ENCODE results near the gene ALS2CL.
"Not testable (repeated sequence)": the region's sequence is repeated elsewhere in the genome, so short reads cannot be mapped to it uniquely, and the experiment has no call there.

Gene ALS2CL, protein sequence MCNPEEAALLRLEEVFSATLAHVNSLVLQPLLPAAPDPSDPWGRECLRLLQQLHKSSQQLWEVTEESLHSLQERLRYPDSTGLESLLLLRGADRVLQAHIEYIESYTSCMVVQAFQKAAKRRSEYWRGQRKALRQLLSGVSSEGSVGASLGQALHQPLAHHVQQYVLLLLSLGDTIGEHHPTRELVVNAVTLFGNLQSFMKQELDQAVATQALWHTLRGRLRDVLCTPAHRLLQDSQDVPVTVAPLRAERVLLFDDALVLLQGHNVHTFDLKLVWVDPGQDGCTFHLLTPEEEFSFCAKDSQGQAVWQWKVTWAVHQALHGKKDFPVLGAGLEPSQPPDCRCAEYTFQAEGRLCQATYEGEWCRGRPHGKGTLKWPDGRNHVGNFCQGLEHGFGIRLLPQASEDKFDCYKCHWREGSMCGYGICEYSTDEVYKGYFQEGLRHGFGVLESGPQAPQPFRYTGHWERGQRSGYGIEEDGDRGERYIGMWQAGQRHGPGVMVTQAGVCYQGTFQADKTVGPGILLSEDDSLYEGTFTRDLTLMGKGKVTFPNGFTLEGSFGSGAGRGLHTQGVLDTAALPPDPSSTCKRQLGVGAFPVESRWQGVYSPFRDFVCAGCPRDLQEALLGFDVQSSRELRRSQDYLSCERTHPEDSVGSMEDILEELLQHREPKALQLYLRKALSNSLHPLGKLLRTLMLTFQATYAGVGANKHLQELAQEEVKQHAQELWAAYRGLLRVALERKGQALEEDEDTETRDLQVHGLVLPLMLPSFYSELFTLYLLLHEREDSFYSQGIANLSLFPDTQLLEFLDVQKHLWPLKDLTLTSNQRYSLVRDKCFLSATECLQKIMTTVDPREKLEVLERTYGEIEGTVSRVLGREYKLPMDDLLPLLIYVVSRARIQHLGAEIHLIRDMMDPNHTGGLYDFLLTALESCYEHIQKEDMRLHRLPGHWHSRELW

DNA sequence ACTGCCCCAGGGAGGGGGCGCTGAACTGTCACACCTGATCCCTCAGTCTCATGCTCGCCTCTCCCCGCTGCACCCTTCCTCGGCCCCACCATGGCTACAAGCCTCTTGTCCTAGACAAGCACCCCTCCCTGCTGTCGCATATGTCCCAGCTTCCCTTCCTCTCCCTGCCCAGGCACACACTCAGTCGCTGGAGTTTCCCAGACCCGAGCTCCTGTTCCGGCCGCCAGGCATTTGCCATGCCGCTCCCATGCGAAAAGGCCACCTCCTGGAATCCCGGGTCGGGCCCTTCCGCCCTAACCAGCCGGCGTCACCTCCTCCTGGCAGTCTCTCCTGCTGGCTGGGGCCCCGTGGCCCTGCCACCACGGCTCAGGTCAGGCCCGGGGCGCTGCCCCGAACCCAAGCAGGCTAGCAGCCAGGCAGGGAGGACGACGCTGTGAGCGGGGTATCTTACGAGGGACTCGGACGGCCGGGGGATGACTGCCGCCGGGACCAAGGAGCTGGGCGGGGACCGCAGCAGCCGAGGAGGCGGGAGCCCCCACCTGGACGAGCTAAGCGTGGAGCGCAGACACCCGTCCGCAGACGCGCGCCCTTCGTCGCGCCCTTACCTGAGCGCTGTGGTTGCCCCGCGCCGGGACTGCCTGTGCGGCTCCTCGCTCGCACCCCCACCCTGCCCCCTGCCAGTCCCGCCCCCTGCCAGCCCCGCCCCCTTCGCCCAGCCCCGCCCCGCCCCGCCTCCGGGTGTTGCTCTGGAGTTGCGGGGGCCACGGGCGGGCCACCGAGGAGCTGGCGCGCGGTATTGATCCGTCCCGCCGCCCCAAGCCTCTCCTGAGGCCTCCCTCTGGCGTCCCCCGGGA is at the start of gene ALS2CL:
TSS of gene ALS2CL (minus strand) at position 642 of the 854 bp plus-strand sequence. CDS start 4,239 bp downstream, outside the sequence.
- no peak for DNase-seq

GRCh38 chr3:46742992-46743585 is 49.6 kb upstream of the ALS2CL start:
- no peak for DNase-seq

- not testable (repeated sequence) for DNase-seq
Measured at GRCh38 chr3:46739565-46739964, 46.1 kb upstream of the ALS2CL start.

DNA sequence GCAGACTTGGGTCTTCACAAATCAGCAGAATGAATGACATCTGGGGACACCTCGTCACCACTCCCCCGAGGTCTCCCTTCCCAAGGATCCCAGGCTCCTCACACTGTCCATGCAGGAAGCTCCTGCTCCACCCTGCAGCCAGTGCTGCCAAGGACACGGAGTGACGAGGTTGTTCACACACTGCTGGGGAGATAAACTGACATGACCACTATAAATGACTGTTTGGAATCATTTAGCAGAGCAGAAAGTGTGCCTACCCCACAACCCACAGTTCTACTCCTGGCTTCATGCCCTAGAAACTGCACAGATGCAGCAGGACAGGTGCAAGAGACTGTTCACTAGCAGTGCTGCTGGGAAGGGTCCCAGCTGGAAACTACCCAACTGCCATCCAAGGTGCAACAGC is 43.9 kb upstream of the ALS2CL start:
- DNase-seq, result no peak

DNA sequence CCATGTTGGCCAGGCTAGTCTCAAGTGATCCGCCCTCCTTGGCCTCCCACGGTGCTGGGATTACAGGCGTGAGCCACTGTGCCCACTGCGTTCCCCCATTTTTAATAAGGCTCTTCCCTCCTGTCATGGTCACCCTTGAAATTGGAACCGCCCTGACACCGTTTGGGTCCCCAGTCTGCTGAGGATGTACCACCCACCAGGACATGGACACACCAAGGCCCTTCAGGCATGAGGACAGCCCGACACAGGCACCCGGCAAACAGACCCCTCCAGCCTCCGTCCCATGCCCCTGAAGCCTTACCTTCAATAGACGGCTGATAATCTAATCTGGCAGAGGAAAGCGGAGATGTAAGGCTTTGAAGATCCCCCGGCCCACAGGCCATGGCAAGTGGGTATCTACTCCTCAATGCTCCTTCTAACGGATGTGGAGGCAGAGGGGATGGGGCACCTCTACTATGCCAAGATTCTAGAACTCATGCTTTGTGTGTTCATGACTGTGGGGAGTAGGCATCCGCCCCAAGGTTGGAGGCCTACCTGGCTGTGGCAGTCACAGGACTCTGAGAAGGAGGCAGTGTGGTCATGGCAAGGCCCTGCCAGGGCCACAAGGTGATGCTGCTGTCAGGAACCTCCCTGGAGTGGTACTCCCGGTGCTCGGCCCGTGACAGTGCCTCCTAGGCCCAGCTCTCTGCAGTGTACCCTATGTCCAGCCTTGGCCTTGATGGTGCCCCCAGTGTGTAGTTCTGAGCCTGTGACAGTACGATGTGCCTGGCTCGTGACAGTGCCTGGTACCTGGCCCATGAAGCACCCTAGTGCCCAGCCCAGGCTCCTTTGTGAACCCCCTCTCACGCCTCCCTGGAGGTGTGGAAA is 42.8 kb upstream of the ALS2CL start:
- DNase-seq, result no peak

DNA sequence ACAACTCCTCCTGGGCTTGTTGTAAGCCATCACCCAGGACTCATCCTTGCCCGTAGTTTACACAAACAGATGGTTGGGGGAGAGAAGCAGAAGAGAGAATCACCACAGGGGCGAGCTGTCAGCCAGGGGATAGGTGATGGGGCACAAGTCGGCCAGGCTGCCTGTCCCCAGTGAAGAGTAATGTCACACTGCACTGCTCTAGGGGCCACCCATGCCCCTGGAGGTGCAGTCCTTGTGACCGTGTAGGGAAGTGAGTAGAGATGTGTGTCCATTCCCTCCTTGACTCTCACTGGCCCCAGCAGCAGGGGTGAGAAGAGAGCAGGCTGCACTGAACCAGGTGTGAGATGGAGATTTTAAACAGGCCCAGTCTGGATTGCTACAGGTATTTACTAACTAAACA is 41.3 kb upstream of the ALS2CL start:
- DNase-seq, result no peak

DNA sequence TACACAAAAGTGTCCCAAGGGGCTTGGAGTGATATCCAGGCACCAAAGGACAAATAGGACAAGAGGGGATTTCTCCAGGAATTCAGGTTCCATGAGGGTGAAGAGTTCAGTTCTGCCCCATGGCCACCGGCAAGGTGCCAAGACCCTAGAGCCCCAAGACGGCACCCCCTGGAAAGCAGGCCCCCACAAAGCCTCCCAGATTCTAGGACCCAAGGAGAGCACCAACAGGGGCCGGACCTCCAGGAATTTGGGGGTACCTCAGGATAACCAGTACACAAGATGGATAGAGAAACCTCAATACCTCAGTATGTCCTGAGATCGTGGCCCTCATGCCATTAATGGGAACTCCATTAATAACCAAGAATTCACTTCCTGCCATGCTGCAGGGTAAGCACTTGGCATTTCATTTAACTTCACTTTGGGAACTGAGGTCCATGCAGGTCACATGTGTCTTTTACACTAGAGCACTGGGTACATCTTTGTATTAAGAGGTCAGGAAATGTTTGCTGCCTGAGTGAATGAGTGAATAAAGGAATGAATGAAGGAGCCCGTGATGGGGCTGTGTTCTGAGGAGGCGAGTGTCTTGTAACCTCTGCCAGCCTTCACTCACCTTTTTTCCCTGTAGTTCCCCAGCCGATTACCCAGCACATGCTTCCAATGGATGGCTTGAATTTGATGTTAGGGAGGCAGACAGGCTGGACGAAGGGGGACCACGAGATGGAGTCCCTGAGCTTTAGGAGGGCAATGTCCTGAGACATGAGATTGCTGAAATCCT is 39.7 kb upstream of the ALS2CL start:
- no peak for DNase-seq

- no peak for DNase-seq
Measured at GRCh38 chr3:46731795-46732194, 38.3 kb upstream of the ALS2CL start.

DNA sequence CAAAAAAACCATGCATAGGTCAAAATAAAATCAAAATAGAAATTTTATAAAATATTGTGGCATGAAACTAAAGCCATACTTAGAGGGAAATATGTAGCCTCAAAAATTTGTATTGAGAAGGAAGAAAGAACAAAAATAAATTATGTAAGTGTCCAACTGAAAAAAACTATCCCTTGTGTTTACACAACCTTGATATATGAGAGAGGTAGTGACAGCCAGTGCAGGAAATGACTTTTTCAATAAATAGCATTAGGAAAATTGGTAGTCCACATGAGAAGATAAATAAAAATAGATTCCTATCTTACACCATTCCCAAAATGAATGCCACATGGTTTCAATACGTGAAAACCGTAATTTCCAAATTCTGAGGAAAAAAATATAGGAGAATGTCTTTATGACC is 37.3 kb upstream of the ALS2CL start:
- DNase-seq, result no peak

- no peak for DNase-seq
Measured at GRCh38 chr3:46729038-46729437, 35.6 kb upstream of the ALS2CL start.

DNA sequence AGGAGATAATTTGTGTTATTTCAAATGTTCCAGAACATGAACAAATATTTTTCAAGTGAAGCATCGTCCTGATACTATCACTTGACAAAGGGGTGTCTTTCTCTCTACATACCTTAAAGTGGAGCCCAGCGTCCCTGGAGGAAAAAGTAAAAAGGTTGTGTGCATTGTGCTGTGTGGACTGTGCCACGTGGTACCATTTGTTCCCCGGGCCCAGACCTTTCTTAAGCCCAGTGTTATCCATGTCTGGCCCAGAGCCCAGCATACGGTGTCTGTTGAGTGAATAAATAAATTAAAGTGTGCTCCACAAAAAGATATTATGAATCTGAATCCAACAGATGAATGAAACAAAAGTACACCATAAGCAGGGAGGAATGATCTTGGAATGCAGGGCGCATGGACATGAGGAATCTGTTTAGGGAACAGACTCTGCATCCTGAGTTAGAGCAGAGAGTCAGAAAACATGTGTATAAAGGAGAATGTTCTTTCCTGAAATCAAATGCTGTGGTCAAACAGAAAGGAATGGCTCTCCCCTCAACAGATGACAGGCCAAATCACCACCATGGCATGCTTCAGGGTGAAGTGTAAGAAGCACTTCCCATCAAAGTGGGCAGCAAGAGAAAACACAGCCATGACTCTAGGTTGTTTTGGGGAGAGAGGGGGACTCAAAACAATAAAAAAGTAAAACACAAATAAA is 32.3 kb upstream of the ALS2CL start:
- DNase-seq, result no peak

DNA sequence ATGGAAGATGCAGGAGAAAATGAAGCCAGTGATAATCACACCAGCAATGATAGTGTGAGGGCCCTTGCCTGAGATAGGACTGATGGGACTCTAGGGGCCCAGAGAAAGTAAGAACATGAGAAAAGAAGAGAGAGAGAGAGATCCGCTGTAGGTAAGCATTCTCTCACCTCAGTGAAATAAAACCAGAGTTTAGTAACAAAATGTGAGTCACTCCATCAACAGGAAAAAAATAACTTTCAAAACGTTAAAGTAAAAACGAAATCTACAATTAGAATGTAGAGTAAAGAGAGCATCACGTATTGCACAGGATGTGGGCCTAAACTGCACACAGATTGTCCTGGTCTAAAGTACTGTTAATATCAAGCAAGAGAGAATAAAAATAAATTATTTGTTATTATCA is 30.9 kb upstream of the ALS2CL start:
- no peak for DNase-seq

DNA sequence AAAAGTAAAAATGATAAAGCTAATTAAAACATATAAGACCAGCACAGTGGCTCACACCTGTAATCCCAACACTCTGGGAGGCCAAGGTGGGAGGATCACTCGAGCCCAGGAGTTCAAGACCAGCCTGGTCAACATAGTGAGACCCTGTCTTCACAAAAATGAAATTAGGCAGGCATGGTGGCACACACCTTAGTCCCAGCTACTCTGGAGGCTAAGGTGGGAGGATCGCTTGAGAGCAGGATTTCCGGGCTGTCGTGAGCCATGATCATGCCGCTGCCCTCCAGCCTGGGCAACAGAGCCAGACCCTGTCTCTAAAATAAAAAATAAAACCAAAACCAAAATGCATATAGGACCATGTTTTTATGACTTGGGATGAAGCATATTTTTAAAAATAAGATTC is 29.0 kb upstream of the ALS2CL start:
- no peak for DNase-seq

- DNase-seq, result no peak
Measured at GRCh38 chr3:46721009-46721408, 27.5 kb upstream of the ALS2CL start.

GRCh38 chr3:46719735-46720271 is 26.3 kb upstream of the ALS2CL start:
- DNase-seq, result no peak

DNA sequence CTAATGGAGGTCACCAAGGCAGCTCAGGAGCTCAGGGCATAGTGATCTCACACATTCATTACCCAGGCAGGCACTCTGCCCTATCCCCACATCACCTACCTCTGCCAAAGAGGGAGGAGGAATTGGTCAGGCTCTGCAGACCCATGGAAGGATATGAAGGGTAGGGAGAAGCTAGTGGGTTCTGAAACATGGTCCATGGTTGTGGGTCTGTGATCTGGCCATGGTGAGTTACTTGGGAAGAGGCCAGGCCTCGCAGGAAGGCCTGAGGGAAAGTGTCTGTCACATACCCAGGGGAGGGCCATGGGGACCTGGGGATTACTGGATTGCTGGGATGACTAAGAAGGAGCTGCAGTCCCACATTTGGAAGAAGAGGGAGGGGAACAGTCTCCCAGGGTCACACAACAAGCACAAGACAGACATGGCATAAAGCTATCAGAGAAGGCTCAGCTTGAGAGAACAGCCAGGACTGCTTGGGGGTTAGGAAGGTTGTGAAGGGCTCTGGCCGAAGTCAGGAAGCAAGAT is 25.6 kb upstream of the ALS2CL start:
- no peak for DNase-seq

- DNase-seq, result no peak
Measured at GRCh38 chr3:46717447-46718231, 24.2 kb upstream of the ALS2CL start, which contains the start of gene PRSS50. Gene PRSS50, minus strand, starts transcription at chr3:46717869. Its CDS starts 45 bp downstream, at chr3:46717824.

Measured in amniotic stem cell (primary cell).